Panc1 (cell line): ENCODE results near the gene MUCL3. TPM values are rescaled to one million over a fixed set of nuclear protein-coding genes. Genes with fewer than 3 reads are reported as not detected.

Source experiments
- ATAC-seq: fragments of 200-7000 bp; cut with Tn5 transposase; 2 replicates; pipeline ENCODE4 v1.9.1; 2020; ENCODE audit warnings: mild to moderate bottlenecking, moderate library complexity
- BruUV-seq: library from RNA; stranded (reverse); fragments of 400-500 nt; replicated peaks from 2 replicates; lab custom pipeline; 2021; lab: Mats Ljungman, UMichigan
- CTCF ChIA-PET: fragments of 300-600 bp; sonication (Branson Sonifier 250); formaldehyde crosslinking; loops from one replicate; lab custom pipeline; 2022; ENCODE audit warnings: antibody characterized with exemption; lab: Charles Lee
- POLR2A ChIA-PET: fragments of 300-600 bp; sonication (Branson Sonifier 250); formaldehyde crosslinking; loops from one replicate; lab custom pipeline; 2022; ENCODE audit warnings: antibody characterized with exemption; lab: Charles Lee
- DNase-seq: peaks from one replicate; pipeline ENCODE4 v3.0.0-alpha.2; 2010; ENCODE audit warnings: low read depth, low spot score
- H3K27ac ChIP-seq: 2 replicates; pipeline ENCODE4 v1.5.1; 2011; ENCODE audit warnings: mild to moderate bottlenecking, low read length, inconsistent platforms
- H3K27me3 ChIP-seq: fragments of 200-500 bp; sonication (Bioruptor generic); 2 replicates; pipeline ENCODE4 v1.6.0; 2014; ENCODE audit warnings: low read length, inconsistent platforms; ENCODE audit not compliant: control insufficient read depth, insufficient read depth
- H3K36me3 ChIP-seq: fragments of 200-500 bp; sonication (Bioruptor generic); 2 replicates; pipeline ENCODE4 v1.5.1; 2014; ENCODE audit warnings: inconsistent platforms, mild to moderate bottlenecking, low read length, moderate library complexity; ENCODE audit not compliant: control insufficient read depth, insufficient read depth
- H3K4me1 ChIP-seq: 2 replicates; pipeline ENCODE4 v1.5.1; 2011; ENCODE audit warnings: inconsistent platforms, mild to moderate bottlenecking, low read length, moderate library complexity; ENCODE audit not compliant: control insufficient read depth, insufficient read depth
- H3K4me3 ChIP-seq, 2 experiments: 2 replicates each; pipeline ENCODE4 v1.5.1; 2011 to 2012; ENCODE audit warnings: low read depth in 2 of 2, low read length in 2 of 2, mild to moderate bottlenecking in 2 of 2, inconsistent platforms in 1 of 2, moderate library complexity in 1 of 2
- H3K9me3 ChIP-seq: fragments of 200-500 bp; sonication (Bioruptor generic); 2 replicates; pipeline ENCODE4 v1.5.1; 2014; ENCODE audit warnings: low read depth, mild to moderate bottlenecking, inconsistent platforms, low read length, moderate library complexity; ENCODE audit not compliant: control insufficient read depth, insufficient read depth
- CTCF ChIP-seq: fragments of 450-650 bp; IDR thresholded peaks from 2 replicates; pipeline ENCODE4 v1.5.1; 2017; ENCODE audit warnings: mild to moderate bottlenecking
- POLR2AphosphoS5 ChIP-seq: IDR thresholded peaks from 2 replicates; pipeline ENCODE4 v1.6.1; 2012; ENCODE audit warnings: mild to moderate bottlenecking, low read depth, low read length, moderate library complexity
- REST ChIP-seq, 2 experiments: IDR thresholded peaks; 2 replicates each; pipeline ENCODE4 v1.6.1; 2011 to 2012; ENCODE audit warnings: low read depth in 2 of 2, control low read depth in 1 of 2, low read length in 1 of 2, mild to moderate bottlenecking in 1 of 2, moderate library complexity in 1 of 2; ENCODE audit not compliant: insufficient read depth in 1 of 2
- SIN3A ChIP-seq: IDR thresholded peaks from 2 replicates; pipeline ENCODE4 v1.6.1; 2012; ENCODE audit warnings: low read depth, mild to moderate bottlenecking, low read length, moderate library complexity, borderline replicate concordance; ENCODE audit not compliant: insufficient read depth
- TCF7L2 ChIP-seq: IDR thresholded peaks from 2 replicates; pipeline ENCODE4 v1.6.1; 2011; ENCODE audit warnings: mild to moderate bottlenecking, low read depth, low read length, inconsistent platforms
- in situ Hi-C: cut with HindIII; loops from 2 replicates; pipeline ENCODE4 v1.10.0; 2016; ENCODE audit warnings: low sequenced_read_pairs, low pct_unique_long_range_greater_than_20kb
- intact Hi-C: fragments of 100-400 bp; cut with micrococcal nuclease; formaldehyde crosslinking; loops from one replicate; pipeline ENCODE4 v1.10.0; 2022; ENCODE audit not compliant: unreplicated experiment
- total RNA-seq: library from RNA; stranded (reverse); gene quantifications from one replicate; pipeline ENCODE4 v1.2.1, GENCODE V29; 2021; ENCODE audit not compliant: unreplicated experiment

MUCL3 gene
- total RNA-seq, 1 experiment from 2014 or later, result not detected

GRCh38 chr6:30896541-30896940 lies 44.2 kb upstream of the MUCL3 start:
- no peak overlapping the region for H3K4me3 ChIP-seq
- no peak for ATAC-seq
- CTCF ChIA-PET, result interaction anchor here (0.5 to 0.6 kb wide), 2 partner anchors 134 to 249 kb away, joined by 5 to 6 read pairs; no protein-coding TSS in a partner anchor
- intact Hi-C loops (no loop called here), in situ Hi-C loops (no loop called here)
- no peaks in the 10 kb centered on the region for H3K4me1 ChIP-seq
- H3K27me3 ChIP-seq, result no peaks in the 10 kb centered on the region
- TF ChIP-seq REST (IDR thresholded peaks at IDR 0.05; ENCODE audit: insufficient read depth in 1 of 2, low read depth in 2 of 2, low read length in 1 of 2), result no peak
- TF ChIP-seq SIN3A, result no peak
- no peaks in the 10 kb centered on the region for H3K9me3 ChIP-seq
- BruUV-seq, result no TSS peak
- no peak for DNase-seq
- H3K27ac ChIP-seq, result no peak overlapping the region
- H3K36me3 ChIP-seq, result no peaks in the 10 kb centered on the region
- POLR2A ChIA-PET, result interaction anchor here (0.6 kb wide), 1 partner anchor 31 kb away, joined by 3 read pairs; no protein-coding TSS in a partner anchor

- H3K9me3 ChIP-seq, result no peaks in the 10 kb centered on the region
- TF ChIP-seq TCF7L2, result no peak
- TF ChIP-seq CTCF, result no peak
- TF ChIP-seq REST (IDR thresholded peaks at IDR 0.05; ENCODE audit: insufficient read depth in 1 of 2, low read depth in 2 of 2, low read length in 1 of 2), result no peak
- TF ChIP-seq POLR2AphosphoS5, result no peak
- TF ChIP-seq SIN3A, result no peak
- DNase-seq (no peak), ATAC-seq (no peak)
- no peaks in the 10 kb centered on the region for H3K27me3 ChIP-seq
- ChIA-PET POLR2A (no interaction called here), CTCF (no interaction called here)
- H3K27ac ChIP-seq, result no peak overlapping the region
- intact Hi-C loops, result no loop called here
- no peaks in the 10 kb centered on the region for H3K36me3 ChIP-seq
- in situ Hi-C loops, result no loop called here
- BruUV-seq, result no TSS peak
- no peaks in the 10 kb centered on the region for H3K4me1 ChIP-seq
- H3K4me3 ChIP-seq, result no peak overlapping the region
Measured at GRCh38 chr6:30897882-30898281, 42.9 kb upstream of the MUCL3 start.
